Embryonic facial prominence (tissue), 1 donor: ENCODE data around the gene KIAA1549.

Experiments
- DNase-seq: peaks from one replicate; pipeline ENCODE4 v3.0.0-alpha.2; 2016; ENCODE audit errors: extremely low spot score

KIAA1549 gene

DNA sequence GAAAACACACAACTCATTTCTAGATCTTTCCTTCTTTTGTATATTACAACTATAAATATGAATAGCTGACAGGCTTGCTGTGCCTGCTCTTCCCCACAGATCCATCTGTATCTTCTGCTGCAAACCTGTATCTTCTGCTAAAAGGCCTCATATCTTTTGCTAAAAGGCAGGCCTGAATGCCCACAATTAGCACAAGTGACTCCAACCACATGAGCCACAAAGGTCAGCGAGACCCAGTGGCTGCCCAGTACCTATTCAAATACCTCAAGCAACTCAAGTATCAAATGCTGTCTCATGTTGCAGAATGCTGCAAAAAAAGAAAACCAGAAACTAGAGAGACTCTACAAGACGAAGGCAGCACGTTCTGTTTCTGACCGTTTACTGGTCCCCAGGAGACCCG, 128.7 kb downstream of the KIAA1549 start:
- DNase-seq = no peak

DNA sequence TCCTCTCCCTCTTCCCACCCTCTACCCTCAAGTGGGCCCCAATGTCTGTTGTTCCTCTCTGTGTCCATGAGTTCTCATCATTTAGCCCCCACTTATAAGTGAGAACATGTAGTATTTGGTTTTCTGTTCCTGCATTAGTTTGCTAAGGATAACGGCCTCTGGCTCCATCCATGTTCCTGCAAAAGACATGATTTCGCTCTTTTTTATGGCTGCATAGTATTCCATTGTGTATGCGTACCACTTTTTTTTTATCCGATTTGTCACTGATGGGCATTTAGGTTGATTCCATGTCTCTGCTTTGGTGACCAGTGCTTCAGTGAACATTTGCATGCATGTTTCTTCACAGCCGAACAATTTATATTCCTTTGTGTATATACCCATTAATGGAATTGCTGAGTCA, 131.5 kb downstream of the KIAA1549 start:
- no peak for DNase-seq

DNA sequence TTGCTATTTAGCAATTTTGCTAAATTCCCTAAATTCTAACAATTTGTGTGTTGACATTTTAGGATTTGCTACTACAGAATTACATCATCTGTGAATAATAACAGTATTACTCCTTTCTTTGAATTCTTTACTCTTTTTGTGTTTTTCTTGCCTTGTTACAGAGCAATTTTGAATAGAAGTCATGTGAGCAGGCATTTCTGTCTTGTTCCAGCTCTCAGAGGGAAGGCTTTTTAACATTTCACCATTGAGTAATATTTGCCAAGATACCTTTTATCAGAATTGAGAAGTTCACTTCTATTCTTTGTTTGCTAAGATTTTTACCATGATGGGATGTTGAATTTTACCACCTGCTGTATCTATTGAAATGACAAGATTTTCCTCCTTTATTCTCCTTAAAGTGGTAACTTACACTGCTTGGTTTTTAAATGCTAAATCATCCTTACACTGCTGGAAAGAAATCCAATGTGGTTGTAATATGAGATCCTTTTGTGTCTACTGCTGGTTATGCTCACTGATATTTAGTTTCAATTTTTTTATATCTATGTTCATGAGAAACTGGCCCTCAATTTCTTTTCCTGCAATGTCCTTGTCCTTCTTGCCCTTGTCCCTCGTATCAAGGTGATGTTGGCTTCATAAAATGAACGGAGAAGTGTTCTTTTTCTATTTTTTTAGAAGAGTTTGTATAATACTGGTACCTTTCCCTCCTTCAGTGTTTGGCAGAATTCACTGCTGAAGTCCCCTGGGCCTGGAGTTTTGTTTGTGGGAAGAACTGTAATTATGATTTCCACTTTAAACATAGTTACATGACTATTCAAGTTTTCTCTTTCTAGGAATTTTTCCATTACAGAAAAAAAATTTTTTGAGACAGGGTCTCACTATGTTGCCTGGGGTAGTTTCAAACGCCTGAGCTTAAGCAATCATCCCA, 132.9 kb downstream of the KIAA1549 start:
- DNase-seq = no peak

DNA sequence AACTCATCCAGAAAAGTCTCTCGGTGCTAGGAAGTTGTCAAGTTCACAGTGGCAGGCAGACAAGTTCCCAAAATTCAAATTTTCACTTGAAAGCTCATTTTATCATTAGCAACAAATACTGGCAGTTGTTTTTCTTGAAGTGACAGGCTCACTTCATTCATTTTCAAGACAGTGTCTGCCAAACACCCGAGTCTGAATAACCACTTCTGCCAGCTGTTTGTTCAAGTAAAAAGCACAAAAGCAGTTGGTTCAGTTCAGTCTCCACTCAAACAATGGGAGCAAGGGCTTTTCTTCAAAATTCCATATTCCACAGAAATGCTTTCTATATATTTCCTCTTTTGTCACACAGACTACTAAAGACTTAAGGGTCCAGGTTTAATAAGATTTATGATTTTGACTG, 135.5 kb downstream of the KIAA1549 start:
- no peak for DNase-seq

DNA sequence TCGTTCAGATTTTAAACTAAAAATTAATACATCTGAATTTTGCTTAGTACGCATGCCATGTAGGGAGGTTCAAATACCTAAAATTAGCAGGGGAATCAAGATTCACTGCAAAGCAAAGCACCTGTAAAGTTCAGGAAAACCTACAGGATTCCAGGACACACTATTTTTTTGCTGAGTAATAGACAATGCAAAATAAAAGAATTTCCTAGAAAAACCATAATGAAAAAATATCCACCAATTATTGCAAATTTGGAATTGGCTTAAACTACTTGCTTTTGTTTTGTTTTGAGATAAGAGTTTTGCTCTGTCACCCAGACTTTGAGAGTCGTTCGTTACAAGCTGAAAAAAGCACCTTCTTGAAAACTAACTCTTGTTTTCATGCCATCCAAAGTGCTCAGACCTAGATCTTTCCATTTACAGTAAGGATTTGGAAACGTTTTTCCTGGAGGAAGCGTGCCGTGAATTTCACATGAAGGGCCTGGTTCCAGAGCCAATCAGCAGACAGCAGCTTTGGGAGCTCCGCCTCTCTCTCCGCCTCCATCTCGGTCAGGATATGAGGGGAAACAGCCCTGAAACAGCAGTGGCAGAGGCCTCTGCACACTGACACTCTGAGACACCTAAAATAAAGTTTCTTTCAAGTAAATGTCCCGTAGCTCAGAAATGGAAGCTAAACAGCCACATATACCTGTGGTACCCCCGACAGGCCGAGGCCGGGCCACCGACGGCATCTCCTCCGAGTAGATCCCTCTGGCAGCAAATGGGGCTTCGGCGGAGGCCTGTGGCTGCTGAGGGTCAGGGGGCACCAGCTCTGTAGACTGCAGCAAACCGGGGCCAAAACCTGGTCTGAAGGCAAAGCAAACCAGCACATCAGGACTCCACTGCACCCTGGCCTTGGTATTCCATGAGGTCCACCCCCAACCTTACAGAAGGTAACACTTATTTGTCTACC, 137.3 kb downstream of the KIAA1549 start:
- DNase-seq = no peak

DNA sequence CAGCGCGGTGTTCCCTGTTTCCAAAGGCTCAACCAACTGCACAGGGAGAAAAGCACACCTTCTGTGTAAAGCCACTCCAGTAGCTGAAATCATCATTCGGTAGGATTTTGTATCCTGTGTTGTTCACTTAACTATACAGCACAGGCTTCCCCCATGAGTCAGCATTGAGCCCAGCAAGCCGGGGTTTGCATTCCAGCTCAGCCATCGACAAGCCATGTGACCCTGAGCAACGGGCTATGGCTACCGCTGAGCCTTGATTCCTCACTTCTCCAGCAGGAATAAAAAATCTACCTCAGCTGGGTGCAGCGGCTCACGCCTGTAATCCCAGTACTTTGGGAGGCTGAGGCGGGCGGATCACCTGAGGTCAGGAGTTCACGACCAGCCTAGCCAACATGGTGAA, 139.1 kb downstream of the KIAA1549 start:
- DNase-seq = no peak

DNA sequence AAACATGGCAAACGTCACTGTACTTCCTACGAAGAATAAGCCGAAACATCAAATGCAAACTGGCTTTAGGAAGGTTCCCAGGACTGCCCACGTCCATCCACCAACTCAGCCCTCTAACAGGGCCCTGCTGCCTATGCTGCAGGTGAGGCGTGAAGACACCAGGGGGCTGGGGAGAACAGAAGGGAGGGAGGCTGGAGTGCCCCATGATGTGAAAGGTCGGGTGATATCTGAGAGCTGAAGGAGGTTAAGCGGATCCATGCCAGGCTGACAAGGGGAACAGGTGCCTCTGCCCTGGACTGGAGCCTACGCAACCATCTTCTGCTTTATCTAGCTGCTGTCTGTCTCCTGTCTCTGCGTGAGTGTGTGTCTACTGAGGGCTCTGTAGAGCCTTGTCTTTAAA, 143.0 kb downstream of the KIAA1549 start:
- no peak for DNase-seq

DNA sequence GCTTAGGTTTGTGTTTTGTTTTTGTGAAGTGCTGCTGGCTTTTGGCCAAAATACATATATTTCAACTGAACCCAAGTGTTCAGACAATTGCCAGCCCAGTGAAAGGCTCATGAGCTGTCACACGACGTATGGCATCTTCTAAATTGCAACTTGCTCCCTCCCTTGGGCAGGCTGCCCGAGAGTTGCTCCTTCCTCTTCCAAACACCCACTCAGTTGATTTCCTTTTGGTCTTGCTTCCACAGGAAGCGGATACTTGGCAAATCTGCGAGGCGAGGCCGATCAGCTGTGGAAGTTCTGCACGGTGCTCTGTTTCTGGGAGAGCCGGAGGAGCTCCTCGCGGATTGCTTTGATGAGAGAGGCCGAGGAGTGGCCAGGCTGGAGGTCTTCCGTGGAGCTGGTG, 143.6 kb downstream of the KIAA1549 start:
- no peak for DNase-seq

DNA sequence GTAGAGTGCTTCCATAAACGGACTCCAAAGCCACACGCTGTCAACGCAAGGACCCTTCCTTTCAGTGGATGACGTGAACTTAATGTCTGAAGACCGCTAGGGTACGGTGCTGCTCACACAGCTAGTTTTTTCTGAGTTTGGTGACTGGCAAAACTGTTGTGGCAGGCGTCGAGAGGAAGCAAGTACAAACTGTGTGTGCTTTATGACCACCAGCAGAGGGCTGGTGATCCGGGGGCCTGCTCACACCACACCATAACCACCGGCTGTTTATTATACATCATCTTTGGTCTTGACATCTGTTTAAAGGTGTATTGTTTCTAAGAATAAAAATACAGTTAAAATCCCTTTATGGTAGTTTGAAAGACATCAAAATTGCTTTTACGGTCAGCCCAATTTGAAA, 146.1 kb downstream of the KIAA1549 start:
- no peak for DNase-seq

DNA sequence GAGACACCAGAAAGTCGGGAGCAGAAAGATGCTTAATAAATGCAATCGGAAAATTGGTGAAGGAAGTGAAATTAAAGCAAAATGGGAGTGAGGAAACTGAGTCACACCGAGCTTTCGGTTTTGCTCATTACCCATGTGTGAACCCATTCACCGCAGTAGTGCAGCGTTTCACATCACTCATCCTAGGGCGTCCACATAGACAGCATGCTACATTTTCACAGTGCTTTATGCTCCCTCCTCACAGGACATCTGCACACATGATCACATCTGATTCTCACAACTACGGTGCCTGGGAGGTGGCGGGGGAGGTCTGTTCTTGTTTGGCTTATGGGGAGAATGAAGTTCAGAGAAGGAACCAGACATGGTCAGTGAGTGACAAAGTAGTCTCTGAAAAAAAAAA, 146.6 kb downstream of the KIAA1549 start:
- DNase-seq = no peak

DNA sequence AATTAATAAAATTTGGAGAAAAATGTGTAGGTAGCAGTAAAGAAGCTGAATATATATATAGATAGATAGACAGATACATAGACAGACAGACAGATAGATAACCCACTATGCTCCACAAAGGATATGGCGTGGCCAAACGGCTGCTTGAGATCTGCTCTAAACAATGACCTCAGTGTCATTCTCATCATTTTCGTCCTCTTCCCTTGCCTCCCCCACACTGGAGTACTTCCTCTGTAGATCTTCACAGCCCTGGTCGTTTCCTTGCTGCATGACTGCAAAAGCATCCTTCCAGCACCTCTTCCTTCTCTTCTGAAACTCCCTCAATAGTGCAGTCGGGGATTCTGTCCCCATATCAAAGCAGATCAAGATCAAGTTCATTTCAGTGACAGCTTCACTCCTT, 147.6 kb downstream of the KIAA1549 start:
- no peak for DNase-seq

DNA sequence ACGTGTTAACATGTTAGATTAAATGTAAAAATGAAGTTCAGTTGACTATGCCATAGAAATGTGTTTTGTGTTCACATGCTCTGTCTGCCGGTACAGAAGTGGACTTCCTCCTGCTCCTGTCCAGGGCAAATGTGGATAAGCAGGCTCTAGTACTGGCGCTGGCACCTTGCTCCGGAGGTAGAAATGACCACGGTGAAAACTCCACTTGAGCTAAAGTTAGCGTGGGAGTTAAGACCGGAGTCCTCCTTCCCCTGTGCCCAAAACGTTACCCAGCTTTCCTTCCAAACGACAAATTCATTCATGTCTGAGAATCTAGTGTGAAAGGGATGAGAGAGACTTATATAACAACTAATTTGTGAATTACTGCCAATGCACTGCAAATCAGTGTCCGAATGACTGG, 148.2 kb downstream of the KIAA1549 start:
- DNase-seq = no peak

DNA sequence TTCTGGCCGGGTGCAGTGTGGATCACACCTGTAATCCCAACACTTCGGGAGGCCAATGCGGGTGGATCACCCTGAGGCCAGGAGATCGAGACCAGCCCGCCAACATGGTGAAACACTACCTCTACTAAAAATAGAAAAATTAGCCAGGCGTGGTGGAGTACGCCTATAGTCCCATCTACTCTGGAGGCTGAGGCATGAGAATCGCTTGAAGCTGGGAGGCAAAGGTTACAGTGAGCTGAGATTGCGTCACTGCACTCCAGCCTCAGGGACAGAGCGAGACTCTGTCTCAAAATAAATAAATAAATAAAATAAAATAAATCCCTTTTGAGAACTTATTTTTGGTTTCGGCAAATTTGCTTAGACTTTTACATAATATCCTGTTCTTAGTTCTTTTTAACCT, 151.9 kb downstream of the KIAA1549 start:
- DNase-seq = no peak

DNA sequence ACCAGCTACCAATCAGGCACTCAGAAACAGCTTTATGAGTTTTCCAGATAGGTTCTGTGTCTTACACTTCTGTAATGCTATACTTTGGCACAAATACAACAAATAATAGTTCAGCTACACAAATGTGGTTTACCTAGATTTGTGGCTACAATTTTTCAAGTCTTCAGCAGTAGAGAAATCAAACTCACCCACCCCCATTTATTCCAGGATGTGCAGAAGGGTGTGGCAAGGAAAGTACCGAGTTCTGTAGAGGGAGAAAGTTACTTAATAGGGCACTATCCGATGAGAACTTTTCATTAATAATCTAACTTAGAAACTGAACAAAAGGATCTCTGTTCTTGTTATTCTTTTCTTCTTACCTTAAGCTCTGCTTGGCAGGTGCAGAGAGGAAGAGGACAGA, 152.9 kb downstream of the KIAA1549 start:
- DNase-seq = no peak

DNA sequence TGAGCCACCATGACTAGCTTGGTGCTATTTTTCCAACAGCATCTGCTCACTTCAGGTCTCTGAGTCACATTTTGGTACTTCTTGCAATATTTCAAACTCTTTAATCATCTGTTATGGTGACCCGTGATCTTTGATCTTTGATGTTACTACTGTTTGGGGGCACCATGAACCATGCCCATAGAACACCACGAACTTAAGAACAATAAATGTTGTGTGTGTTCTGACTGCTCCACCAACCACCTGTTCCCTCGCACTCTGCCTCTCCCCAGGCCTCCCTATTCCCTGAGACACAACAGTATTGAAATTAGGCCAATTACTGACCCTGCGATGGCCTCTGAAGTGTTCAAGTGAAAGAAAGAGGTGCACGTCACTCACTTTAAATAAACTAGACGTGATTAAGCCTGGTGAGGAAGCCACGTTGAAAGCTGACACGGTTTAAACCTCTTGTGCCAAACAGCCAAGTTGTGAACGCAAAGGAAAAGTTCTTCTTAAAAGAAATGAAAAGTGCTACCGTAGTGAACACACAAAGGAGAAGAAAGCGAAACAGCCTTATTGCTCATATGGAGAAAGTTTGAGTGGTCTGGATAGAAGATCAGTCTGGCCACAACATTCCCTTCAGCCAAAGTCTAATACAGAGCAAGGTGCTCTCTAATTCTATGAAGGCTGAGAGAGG, 156.0 kb downstream of the KIAA1549 start:
- DNase-seq = no peak

DNA sequence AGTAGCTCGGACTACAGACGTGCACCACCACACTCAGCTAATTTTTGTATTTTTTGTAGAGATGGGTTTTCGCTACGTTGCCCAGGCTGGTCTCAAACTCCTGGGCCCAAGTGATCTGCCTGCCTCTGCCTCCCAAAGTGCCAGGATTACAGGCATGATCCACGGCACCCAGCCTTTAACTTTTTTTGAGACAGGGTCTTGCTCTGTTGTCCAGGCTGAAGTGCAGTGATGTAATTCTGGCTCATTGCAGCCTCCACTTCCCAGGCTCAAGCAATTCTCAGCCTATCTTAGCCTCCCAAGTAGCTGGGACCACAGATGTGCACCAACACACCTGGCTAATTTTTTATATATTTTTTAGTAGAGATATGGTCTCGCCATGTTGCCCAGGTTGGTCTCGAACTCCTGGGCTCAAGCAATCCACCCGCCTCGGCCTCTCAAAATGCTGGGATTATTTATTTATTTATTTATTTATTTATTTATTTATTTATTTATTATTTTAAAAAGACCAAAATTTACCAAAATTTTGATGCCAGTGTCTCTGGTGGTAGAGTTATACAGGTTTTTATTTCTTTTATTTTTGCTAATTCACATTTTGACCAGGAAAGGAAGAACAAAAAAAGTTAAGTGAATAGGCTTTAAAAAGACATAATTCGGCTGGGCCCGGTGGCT, 158.2 kb downstream of the KIAA1549 start:
- no peak for DNase-seq

DNA sequence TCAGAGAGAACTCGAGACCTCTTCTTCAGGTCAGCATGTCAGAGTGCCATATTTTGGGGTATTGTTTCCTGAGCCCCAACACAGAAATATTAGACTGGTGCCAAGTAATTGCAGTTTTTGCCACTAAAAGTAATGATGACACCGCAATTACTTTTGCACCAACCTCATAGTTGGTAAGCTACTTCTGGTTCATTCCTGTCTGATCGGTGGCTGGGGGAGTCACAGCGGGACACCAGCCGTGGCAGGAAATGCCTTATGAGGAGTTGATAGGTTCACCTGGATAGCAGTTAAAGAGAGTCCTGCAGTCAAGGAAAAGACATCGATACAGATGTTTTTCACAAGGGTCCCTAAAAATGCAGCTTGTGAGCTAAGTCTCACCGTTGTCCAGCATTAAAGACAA, 159.3 kb downstream of the KIAA1549 start:
- DNase-seq = no peak

DNA sequence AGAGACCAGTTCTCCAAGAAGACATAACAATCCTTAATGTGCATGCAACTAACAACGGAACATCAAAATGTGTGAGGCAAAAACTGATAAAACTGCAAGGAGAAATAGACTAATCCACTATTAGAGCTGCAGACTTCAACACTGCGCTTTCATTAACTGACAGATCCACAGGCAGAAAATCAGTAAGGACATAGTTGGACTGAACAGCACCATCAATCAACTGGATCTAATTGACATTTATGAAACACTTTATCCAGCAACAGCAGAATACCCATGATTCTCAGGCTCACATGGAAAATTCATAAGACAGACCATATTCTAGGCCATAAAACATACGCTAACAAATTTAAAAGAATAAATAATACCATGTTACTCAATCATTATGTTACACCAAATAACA, 161.6 kb downstream of the KIAA1549 start:
- no peak for DNase-seq

DNA sequence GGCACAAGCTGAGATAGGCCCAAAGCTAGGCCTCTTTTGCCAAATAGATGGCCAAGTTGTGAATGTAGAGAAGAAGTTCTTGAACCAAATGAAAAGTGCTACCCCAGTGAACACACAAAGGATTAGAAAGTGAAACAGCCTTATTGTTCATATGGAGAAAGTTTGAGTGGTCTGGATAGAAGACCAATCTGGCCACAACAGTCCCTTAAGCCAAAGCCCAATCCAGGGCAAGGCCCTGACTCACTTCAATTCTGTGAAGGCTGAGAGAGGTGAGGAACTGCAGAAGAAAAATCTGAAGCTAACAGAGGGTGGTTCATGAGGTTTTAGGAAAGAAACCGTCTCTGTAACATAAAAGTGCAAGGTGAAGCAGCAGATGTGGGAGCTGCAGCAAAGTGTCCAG, 164.5 kb downstream of the KIAA1549 start:
- no peak for DNase-seq

DNA sequence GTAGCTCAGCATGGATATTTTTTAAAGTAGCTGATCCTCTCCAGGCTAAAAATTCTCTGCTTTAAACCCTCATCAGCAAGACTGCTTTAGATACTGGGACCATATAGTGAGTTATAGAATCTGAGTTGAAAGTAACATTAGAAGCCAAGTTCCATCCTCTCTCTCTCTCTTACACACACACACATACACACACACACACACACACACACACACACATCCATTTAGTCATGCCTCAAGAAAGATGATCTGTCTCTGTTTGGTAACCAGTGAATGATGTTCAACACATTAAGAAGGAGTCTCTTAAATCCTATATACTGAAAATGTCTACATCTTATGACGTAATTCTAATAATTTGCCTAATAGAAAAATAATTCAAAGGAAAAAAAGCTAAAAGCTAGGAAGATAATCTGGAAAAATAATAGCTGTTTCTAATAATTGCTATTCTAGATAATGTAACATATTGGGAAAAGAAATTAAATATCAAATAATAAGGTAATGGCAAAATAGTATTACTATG, 166.3 kb downstream of the KIAA1549 start:
- DNase-seq = no peak

DNA sequence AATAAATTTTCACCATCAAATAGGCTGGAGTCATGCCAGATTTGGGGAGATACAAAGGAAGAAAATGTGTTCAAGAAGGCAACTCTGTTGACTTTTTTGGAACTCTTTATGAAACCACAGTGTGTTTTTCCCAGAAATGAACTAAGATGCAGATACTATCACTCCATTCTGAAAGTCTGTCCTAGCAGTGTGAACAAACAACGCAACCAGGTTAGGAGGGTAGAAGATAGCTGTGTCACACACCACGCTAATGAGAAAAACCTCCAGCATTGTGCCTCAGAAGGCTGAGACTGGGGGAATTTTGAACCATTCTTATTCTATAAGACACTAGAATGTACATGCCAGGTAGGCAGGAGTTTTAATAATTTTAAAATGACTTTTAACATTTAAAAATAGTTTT, 167.2 kb downstream of the KIAA1549 start:
- DNase-seq = no peak
